ENCODE measurements around the gene UBE2N. TPM values are rescaled to one million over a fixed set of nuclear protein-coding genes. Genes with fewer than 3 reads are reported as not detected.
"Not testable (repeated sequence)": the region's sequence is repeated elsewhere in the genome, so short reads cannot be mapped to it uniquely, and the experiment has no call there.

The UBE2N gene
- total and polyA plus RNA-seq, 2 donors (not counting 3 experiments of a cell fraction or from before 2014, with no cell fraction given), result 59.2 to 125 TPM

GRCh38 chr12:93434256-93434865, 7.4 kb downstream of the UBE2N start:
- Histone ChIP-seq H3K79me2 (ENCODE audit: control insufficient read depth, insufficient read depth, low read length) (peaks cover 99% of the 10 kb centered on the region), H3K9me1 (replicated peaks; ENCODE audit: control insufficient read depth, extremely low read depth, insufficient read depth, low read length) (no peaks in the 10 kb centered on the region), H2AFZ (ENCODE audit: low read depth, low read length) (no peak overlapping the region), H3K4me2 (ENCODE audit: insufficient read depth, low read length) (no peak overlapping the region), H3K9me3 (replicated peaks; ENCODE audit: control insufficient read depth, insufficient read depth, low read length) (no peaks in the 10 kb centered on the region), H3K4me1 (ENCODE audit: control insufficient read depth, extremely low read depth, insufficient read depth, low read length) (peaks cover under 1% of the 10 kb centered on the region), H4K20me1 (replicated peaks; ENCODE audit: control insufficient read depth, extremely low read depth, insufficient read depth, low read length) (peaks cover 21% of the 10 kb centered on the region), H3K27ac (ENCODE audit: insufficient read depth, low read depth, low read length) (no peak overlapping the region), H3K27me3 (ENCODE audit: control insufficient read depth in 2 of 2, insufficient read depth in 2 of 2, low read length in 2 of 2) (no peaks in the 10 kb centered on the region), H3K9ac (replicated peaks; ENCODE audit: extremely low read depth, insufficient read depth, low read length) (no peak overlapping the region), H3K36me3 (ENCODE audit: control insufficient read depth in 2 of 2, extremely low read depth in 1 of 2, insufficient read depth in 2 of 2, low read length in 2 of 2) (no peaks in the 10 kb centered on the region), H3K4me3 (replicated peaks in 1 of 3; ENCODE audit: insufficient read depth in 1 of 3, low read depth in 1 of 3, low read length in 3 of 3) (no peak overlapping the region)
- ChIA-PET POLR2A (no interaction called here), CTCF (interaction anchor here (0.8 to 1.5 kb wide), 4 partner anchors 12 to 668 kb away, joined by 3 to 8 read pairs (median 4); no protein-coding TSS in a partner anchor)
- intact Hi-C loops (cut with micrococcal nuclease), result no loop called here
- dilution Hi-C loops (cut with MboI; ENCODE audit: extremely low pct_ligation_motif_present, low sequenced_read_pairs), result no loop called here
- TF ChIP-seq POLR2AphosphoS5 (IDR thresholded peaks at IDR 0.05; ENCODE audit: insufficient read depth, low read depth, low read length) (no peak), CTCF (IDR thresholded peaks at IDR 0.05; ENCODE audit: extremely low read depth in 1 of 2, insufficient read depth in 1 of 2, low read depth in 1 of 2, low read length in 2 of 2) (no peak), JUN (IDR thresholded peaks at IDR 0.05; ENCODE audit: borderline replicate concordance, insufficient read depth, insufficient read length, low read depth) (no peak), EZH2 (IDR thresholded peaks at IDR 0.05; ENCODE audit: borderline replicate concordance, low read depth, low read length, severe bottlenecking) (no peak), GATA2 (IDR thresholded peaks at IDR 0.05; ENCODE audit: insufficient read depth, insufficient read length, low read depth, low read length) (no peak), FOS (IDR thresholded peaks at IDR 0.05; ENCODE audit: borderline replicate concordance, insufficient read depth, low read length) (no peak), MYC (IDR thresholded peaks at IDR 0.05; ENCODE audit: low read depth, low read length) (no peak), MAX (IDR thresholded peaks at IDR 0.05; ENCODE audit: insufficient read depth, insufficient read length) (no peak), POLR2A (IDR thresholded peaks at IDR 0.05; ENCODE audit: low read depth, low read length) (no peak)
- no TSS peak for BruUV-seq (replicated peaks)
- DNase-seq (ENCODE audit: low read depth, low spot score), result no peak
- FAIRE-seq, result no peak

DNA sequence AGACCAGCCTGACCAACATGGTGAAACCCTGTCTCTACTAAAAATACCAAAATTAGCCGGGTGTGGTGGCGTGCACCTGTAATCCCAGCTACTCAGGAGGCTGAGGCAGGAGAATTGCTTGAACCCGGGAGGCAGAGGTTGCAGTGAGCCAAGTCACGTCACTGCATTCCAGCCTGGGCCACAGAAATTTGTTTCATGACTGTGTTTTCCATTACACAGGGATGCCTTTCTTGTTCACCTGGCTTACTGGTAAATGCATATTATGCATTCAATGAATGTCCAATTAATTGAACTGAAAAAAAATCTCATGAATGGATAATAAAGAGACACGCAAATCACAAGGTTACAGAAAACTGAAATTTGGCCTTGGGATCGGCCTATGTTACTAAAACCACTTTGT, 9.7 kb downstream of the UBE2N start:
- H3K4me2 ChIP-seq (ENCODE audit: insufficient read depth, low read length); H3K27ac ChIP-seq (ENCODE audit: insufficient read depth, low read depth, low read length); DNase-seq (ENCODE audit: low read depth, low spot score); H3K27me3 ChIP-seq (ENCODE audit: control insufficient read depth in 2 of 2, insufficient read depth in 2 of 2, low read length in 2 of 2); H3K36me3 ChIP-seq (ENCODE audit: control insufficient read depth in 2 of 2, extremely low read depth in 1 of 2, insufficient read depth in 2 of 2, low read length in 2 of 2); H3K4me1 ChIP-seq (ENCODE audit: control insufficient read depth, extremely low read depth, insufficient read depth, low read length); H3K9ac ChIP-seq (replicated peaks; ENCODE audit: extremely low read depth, insufficient read depth, low read length); dilution Hi-C loops (cut with MboI; ENCODE audit: extremely low pct_ligation_motif_present, low sequenced_read_pairs); POLR2A ChIA-PET; H3K4me3 ChIP-seq (replicated peaks in 1 of 3; ENCODE audit: insufficient read depth in 1 of 3, low read depth in 1 of 3, low read length in 3 of 3); H3K9me3 ChIP-seq (replicated peaks; ENCODE audit: control insufficient read depth, insufficient read depth, low read length); FAIRE-seq; H2AFZ ChIP-seq (ENCODE audit: low read depth, low read length); BruUV-seq (replicated peaks); intact Hi-C loops (cut with micrococcal nuclease); H3K9me1 ChIP-seq (replicated peaks; ENCODE audit: control insufficient read depth, extremely low read depth, insufficient read depth, low read length): not testable (repeated sequence)
- H4K20me1 ChIP-seq (replicated peaks; ENCODE audit: control insufficient read depth, extremely low read depth, insufficient read depth, low read length), result peaks cover 21% of the 10 kb centered on the region
- CTCF ChIA-PET, result interaction anchor here (1.4 kb wide), 1 partner anchor 12 kb away, joined by 3 read pairs; no protein-coding TSS in a partner anchor
- peaks cover 99% of the 10 kb centered on the region for H3K79me2 ChIP-seq (ENCODE audit: control insufficient read depth, insufficient read depth, low read length)

All from endothelial cell of umbilical vein (primary cell).